Measurements from ENCODE around the gene F8. TPM values are rescaled to one million over a fixed set of nuclear protein-coding genes. Genes with fewer than 3 reads are reported as not detected.
"Not testable (repeated sequence)": the region's sequence is repeated elsewhere in the genome, so short reads cannot be mapped to it uniquely, and the experiment has no call there.

Gene F8
- total RNA-seq, 4 donors from 2014 or later: 7.2 to 28.4 (median 14.6) TPM

DNA sequence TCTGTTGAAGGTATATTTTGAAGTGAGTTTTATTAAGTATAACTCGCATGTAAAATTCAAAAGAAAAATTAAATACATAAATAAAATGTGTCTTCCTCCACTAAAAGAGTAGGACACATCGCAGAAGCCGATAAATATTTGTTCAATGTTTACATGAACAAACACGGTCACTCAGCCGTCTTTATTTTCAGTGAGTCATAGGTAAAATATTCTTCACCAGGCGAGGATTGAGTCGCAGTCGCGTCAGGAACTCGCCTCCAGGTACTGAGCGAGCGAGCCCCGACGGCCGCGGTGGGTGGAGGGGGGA is 3.9 kb upstream of the F8 start:
- no peak for DNase-seq (ENCODE audit: low spot score in 2 of 2)
- peak overlapping the region; percentile 91 to 98 (median 95) for H3K27ac ChIP-seq
- no peaks in the 10 kb centered on the region for H3K9me3 ChIP-seq
- H3K4me3 ChIP-seq: peak overlapping the region; percentile 50 to 79 (median 58)
- no peak for TF ChIP-seq CTCF (IDR thresholded peaks at IDR 0.05)
- peaks cover 0 to 13% (median 0%) of the 10 kb centered on the region in 4 donors for H3K4me1 ChIP-seq
- WGBS, 2 donors: 0 to 45% methylated on average over 11 to 16 of the region's 16 CpGs
- no peaks in the 10 kb centered on the region for H3K36me3 ChIP-seq
- no peaks in the 10 kb centered on the region for H3K27me3 ChIP-seq

DNA sequence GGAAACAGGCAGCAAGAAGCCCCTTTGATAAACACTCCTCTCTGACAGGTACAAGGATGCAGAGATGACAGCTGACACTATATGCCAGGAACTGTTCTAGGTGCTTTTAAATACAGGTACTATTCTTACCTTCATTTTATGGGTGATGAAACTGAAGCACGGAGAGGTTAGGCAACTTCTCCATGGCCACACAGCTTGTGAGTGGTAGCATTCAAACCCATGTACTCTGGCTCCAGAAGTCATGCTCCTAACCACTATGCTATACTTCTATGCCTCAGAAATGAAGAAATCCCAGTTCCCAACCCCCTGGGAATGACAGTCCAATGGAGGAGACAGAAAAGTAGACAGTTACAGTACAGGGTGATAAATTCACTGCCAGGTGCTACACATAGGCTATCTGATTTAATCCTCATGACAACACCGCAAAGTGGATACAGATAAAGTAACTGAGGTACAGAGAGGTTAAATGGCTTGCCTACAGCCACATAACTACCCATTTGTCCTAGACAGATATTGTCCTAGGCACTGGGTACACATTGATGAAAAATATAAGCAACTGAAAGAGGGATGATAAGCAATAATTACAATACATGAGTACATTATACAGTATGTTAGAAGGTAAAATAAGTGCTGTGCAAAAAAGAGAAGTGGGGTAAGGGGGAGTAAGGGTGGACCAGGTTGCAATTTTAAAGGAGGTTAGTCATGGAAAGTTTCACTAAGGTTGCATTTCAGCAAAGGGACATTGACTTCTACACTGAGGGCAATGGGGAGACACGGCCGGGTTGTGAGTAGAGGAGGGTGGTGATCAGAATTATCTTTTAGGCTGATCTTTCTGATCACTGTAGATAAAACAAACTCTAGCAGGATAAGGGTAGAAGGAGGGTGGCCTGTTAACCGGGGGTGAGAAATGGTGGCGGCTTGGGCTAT is 1.6 kb upstream of the F8 start:
- H3K36me3 ChIP-seq: no peaks in the 10 kb centered on the region
- WGBS, 2 donors: 86 to 97% methylated on average over 6 of the region's 6 CpGs

DNA sequence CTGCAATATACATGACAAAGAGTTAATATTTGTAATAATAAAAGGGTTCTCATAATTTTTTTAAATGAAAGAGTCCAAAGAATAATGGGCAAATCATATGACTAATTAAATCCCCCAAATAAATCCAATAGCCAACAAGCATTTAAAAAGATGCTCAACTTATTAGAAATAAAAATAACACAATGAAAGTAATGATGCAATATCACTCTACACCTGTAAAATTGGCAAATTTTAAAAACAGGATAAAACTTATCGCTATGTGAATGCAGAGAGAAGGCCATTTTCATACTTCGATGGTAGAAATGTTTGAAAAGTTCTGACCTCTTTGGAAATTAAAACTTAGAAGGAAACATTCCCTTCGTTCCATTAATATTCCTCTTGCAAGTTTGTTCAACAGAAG is 1.9 kb downstream of the F8 start:
- no peak for DNase-seq (ENCODE audit: low spot score in 2 of 2)
- H3K27me3 ChIP-seq: no peaks in the 10 kb centered on the region
- H3K36me3 ChIP-seq: no peaks in the 10 kb centered on the region
- no peaks in the 10 kb centered on the region for H3K9me3 ChIP-seq
- no peak overlapping the region for H3K27ac ChIP-seq
- TF ChIP-seq CTCF (IDR thresholded peaks at IDR 0.05) (no peak), POLR2A (IDR thresholded peaks at IDR 0.05) (no peak), EP300 (IDR thresholded peaks at IDR 0.05) (no peak)
- no peak overlapping the region for H3K4me3 ChIP-seq
- WGBS, 2 donors: 82 to 89% methylated on average over 3 of the region's 3 CpGs
- H3K4me1 ChIP-seq: no peaks in the 10 kb centered on the region

More for the DNA sequence above, 1.6 kb upstream of the F8 start:
- Histone ChIP-seq H3K27me3 (no peaks in the 10 kb centered on the region), H3K27ac (peak overlapping the region in 1 of 4 donors; percentile 12), H3K4me1 (peaks cover 0 to 13% (median 0%) of the 10 kb centered on the region in 4 donors), H3K9me3 (no peaks in the 10 kb centered on the region), H3K4me3 (no peak overlapping the region)
- no peak for TF ChIP-seq POLR2A (IDR thresholded peaks at IDR 0.05)
- TF ChIP-seq CTCF (IDR thresholded peaks at IDR 0.05): no peak
- no peak for TF ChIP-seq EP300 (IDR thresholded peaks at IDR 0.05)
- no peak for DNase-seq (ENCODE audit: low spot score in 2 of 2)

DNA sequence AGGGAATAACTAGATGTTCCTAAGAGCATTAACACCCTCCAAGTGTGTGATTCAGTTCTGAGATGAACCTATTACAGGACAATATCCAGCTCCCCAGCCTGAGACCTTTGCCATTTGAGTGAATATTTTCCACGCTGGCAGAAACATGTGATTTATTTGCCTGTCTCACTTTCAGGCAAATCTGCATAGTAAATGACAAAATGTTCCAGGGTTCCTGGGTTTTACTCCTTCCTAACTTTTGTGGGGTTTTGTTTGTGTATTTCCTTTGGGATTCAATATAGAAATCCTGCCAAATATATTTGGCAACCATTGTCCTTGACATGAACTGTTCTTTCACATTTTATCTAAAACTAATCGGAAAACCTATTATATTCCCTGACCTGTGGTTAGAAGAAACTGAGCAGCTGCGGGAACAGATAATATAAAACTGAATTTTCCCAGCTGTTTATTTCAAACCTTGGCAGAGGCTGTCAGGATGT is 12.5 kb downstream of the F8 start:
- H3K36me3 ChIP-seq: no peaks in the 10 kb centered on the region
- no peak overlapping the region for H3K4me3 ChIP-seq
- peak overlapping the region in 2 of 4 donors; percentile 63 to 67 for H3K27ac ChIP-seq
- H3K9me3 ChIP-seq: no peaks in the 10 kb centered on the region
- DNase-seq (ENCODE audit: low spot score in 2 of 2): peak in 1 of 2 donors; percentile 9
- H3K27me3 ChIP-seq: no peaks in the 10 kb centered on the region
- 10 to 30% methylated on average over 3 of the region's 3 CpGs for WGBS, 2 donors
- H3K4me1 ChIP-seq: peaks cover 0 to 5% (median 0%) of the 10 kb centered on the region in 4 donors
- TF ChIP-seq POLR2A (IDR thresholded peaks at IDR 0.05) (no peak), CTCF (IDR thresholded peaks at IDR 0.05) (no peak), EP300 (IDR thresholded peaks at IDR 0.05) (peak in 1 of 2 donors; percentile 46)

GRCh38 chrX:155008578-155008977 is 13.9 kb downstream of the F8 start:
- not testable (repeated sequence) for H3K27ac ChIP-seq; DNase-seq (ENCODE audit: low spot score in 2 of 2)
- WGBS, 2 donors: 100% methylated on average over 3 of the region's 12 CpGs

DNA sequence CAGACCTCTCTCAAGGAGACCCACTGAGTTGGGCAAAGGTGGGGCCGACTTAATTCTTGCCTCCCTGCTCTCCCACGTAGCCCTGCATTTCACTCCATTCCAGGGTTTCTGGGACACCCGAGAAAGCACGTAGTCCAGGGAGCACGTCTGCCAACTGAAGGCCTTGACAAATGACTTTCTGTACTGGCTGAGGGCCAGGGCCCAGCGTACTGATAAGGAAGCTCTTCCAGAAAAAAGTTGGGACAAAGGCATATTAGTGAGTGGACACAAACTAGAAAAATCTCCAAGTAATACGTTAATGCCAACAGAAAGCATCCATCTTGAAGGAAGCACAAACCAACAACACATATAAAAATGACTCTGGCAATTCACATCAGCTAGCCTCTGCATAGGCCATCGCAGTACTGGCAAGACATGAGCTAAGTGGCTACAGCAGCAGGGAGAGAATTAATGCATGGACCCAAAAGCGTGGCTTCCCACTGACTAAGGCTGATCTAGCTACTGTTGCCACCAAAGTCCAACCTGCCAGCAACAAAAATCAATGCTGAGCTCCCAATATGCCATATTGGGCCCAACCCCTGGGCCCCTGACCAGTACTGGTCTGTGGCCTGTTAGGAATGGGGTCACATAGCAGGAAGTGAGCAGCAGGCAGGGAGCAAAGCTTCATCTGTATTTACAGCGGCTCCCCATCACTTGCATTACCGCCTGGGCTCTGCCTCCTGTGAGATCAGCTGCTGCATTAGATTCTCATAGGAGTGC is 15.4 kb downstream of the F8 start:
- not testable (repeated sequence) for H3K9me3 ChIP-seq; H3K27me3 ChIP-seq; DNase-seq (ENCODE audit: low spot score in 2 of 2); H3K4me3 ChIP-seq; H3K36me3 ChIP-seq; H3K4me1 ChIP-seq
- peak overlapping the region in 1 of 4 donors; percentile 13 for H3K27ac ChIP-seq
- WGBS, 2 donors: 54 to 60% methylated on average over 5 to 9 of the region's 11 CpGs

More at GRCh38 chrX:155008578-155008977, 13.9 kb downstream of the F8 start:
- not testable (repeated sequence) for H3K4me3 ChIP-seq, H3K27me3 ChIP-seq, H3K36me3 ChIP-seq, H3K9me3 ChIP-seq, H3K4me1 ChIP-seq

DNA sequence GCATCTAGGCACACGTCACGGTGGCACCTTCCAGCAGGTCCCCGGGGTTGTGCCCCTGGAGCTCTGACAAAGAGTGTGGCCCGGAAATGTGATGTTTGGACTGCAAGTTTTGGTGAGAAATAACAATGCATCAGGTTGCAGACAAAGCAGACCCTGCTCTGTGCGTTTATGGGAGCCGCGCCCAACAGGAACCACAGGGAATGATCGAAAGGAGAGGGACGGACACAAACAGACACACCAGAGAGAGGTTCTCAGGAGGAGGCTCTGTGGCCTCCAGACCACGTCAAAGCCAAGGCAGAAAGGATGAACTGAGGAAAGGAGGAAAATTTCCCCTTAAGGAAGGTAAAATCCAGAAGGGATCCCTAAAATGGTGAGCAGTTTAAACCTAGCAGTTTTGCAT is 16.1 kb downstream of the F8 start:
- H3K4me3 ChIP-seq; H3K27me3 ChIP-seq; H3K4me1 ChIP-seq; H3K36me3 ChIP-seq; H3K27ac ChIP-seq; H3K9me3 ChIP-seq; DNase-seq (ENCODE audit: low spot score in 2 of 2): not testable (repeated sequence)
- whole genome bisulfite sequencing, 2 donors: 80% methylated on average over 1 of the region's 10 CpGs; no CpG with 5 or more reads in 1 of the 2 donors
